ENCODE data around the gene FMN2.

Gene FMN2

GRCh38 chr1:240495601-240496000 lies 403.9 kb downstream of the FMN2 start:
- H3K36me3 ChIP-seq, result no peaks in the 10 kb centered on the region
- TF ChIP-seq CTCF (IDR thresholded peaks at IDR 0.05), result no peak
- no peak overlapping the region for H3K4me3 ChIP-seq (ENCODE audit: low read depth in 1 of 2, low read length in 1 of 2)
- no peak overlapping the region for H3K27ac ChIP-seq
- H3K9me3 ChIP-seq, result no peaks in the 10 kb centered on the region
- no peaks in the 10 kb centered on the region for H3K4me1 ChIP-seq (ENCODE audit: control insufficient read depth in 1 of 2, insufficient read depth in 1 of 2, low read depth in 1 of 2, low read length in 1 of 2)
- H3K27me3 ChIP-seq, result peaks cover 10% of the 10 kb centered on the region

DNA sequence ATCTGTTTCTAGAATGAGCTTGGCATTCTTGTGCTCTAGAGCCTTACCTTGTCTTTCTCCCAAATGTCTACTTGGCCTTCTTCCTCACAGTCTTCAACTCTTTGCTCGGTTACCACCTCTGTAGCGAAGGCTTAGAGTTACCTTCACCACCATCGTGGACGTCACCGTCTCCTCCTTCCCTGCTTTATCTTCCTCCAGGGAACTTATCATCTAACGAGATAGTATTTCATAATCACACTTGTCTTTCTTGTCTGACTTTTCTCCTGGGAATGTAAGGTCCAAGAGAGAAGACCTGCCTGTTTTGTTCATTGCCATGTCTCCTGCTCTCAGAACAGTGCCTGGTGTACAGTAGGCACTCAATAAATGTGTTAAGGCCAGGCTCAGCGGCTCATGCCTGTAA lies 404.7 kb downstream of the FMN2 start:
- no peaks in the 10 kb centered on the region for H3K36me3 ChIP-seq
- H3K4me1 ChIP-seq (ENCODE audit: control insufficient read depth in 1 of 2, insufficient read depth in 1 of 2, low read depth in 1 of 2, low read length in 1 of 2), result no peaks in the 10 kb centered on the region
- no peaks in the 10 kb centered on the region for H3K9me3 ChIP-seq
- no peak overlapping the region for H3K27ac ChIP-seq
- H3K27me3 ChIP-seq, result peaks cover 10% of the 10 kb centered on the region
- no peak overlapping the region for H3K4me3 ChIP-seq (ENCODE audit: low read depth in 1 of 2, low read length in 1 of 2)
- TF ChIP-seq CTCF (IDR thresholded peaks at IDR 0.05), result no peak

GRCh38 chr1:240496941-240497340 lies 405.3 kb downstream of the FMN2 start:
- Histone ChIP-seq H3K4me3 (ENCODE audit: low read depth in 1 of 2, low read length in 1 of 2) (no peak overlapping the region), H3K27me3 (peaks cover 10% of the 10 kb centered on the region), H3K9me3 (no peaks in the 10 kb centered on the region), H3K27ac (no peak overlapping the region), H3K36me3 (no peaks in the 10 kb centered on the region), H3K4me1 (ENCODE audit: control insufficient read depth in 1 of 2, insufficient read depth in 1 of 2, low read depth in 1 of 2, low read length in 1 of 2) (no peaks in the 10 kb centered on the region)
- TF ChIP-seq CTCF (IDR thresholded peaks at IDR 0.05), result no peak

- no peak for TF ChIP-seq CTCF (IDR thresholded peaks at IDR 0.05)
- Histone ChIP-seq H3K9me3 (no peaks in the 10 kb centered on the region), H3K4me3 (ENCODE audit: low read depth in 1 of 2, low read length in 1 of 2) (no peak overlapping the region), H3K36me3 (no peaks in the 10 kb centered on the region), H3K27me3 (peaks cover 4% of the 10 kb centered on the region), H3K4me1 (ENCODE audit: control insufficient read depth in 1 of 2, insufficient read depth in 1 of 2, low read depth in 1 of 2, low read length in 1 of 2) (no peaks in the 10 kb centered on the region), H3K27ac (no peak overlapping the region)
Measured at GRCh38 chr1:240497908-240498307, 406.2 kb downstream of the FMN2 start.

DNA sequence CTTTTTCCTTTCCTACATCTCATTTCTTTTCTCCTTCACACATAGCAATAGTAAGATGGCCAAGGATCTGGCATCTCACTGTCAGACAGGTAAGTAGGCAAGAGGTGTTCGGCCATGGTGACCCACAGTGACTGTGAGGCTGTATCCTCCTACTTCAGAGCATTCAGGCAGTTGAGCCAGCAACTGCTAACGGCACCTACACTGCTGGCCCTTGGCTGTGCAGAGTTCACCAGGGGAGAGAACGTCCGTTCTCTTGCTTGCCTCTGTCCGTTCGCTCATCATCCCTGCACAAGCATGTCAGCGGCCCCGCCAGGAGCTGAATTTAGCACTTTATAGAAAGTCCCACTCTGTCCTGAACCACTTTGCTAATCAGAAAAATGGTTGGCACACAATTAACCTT lies 406.7 kb downstream of the FMN2 start:
- Histone ChIP-seq H3K4me1 (ENCODE audit: control insufficient read depth in 1 of 2, insufficient read depth in 1 of 2, low read depth in 1 of 2, low read length in 1 of 2) (no peaks in the 10 kb centered on the region), H3K36me3 (no peaks in the 10 kb centered on the region), H3K4me3 (ENCODE audit: low read depth in 1 of 2, low read length in 1 of 2) (no peak overlapping the region), H3K9me3 (no peaks in the 10 kb centered on the region), H3K27ac (no peak overlapping the region), H3K27me3 (peaks cover under 1% of the 10 kb centered on the region)
- no peak for TF ChIP-seq CTCF (IDR thresholded peaks at IDR 0.05)

- no peak for TF ChIP-seq CTCF (IDR thresholded peaks at IDR 0.05)
- Histone ChIP-seq H3K27ac (no peak overlapping the region), H3K27me3 (no peaks in the 10 kb centered on the region), H3K4me3 (ENCODE audit: low read depth in 1 of 2, low read length in 1 of 2) (no peak overlapping the region), H3K36me3 (no peaks in the 10 kb centered on the region), H3K9me3 (no peaks in the 10 kb centered on the region), H3K4me1 (ENCODE audit: control insufficient read depth in 1 of 2, insufficient read depth in 1 of 2, low read depth in 1 of 2, low read length in 1 of 2) (no peaks in the 10 kb centered on the region)
Measured at GRCh38 chr1:240499012-240499411, 407.3 kb downstream of the FMN2 start.
